Ramos (cell line): ENCODE measurements around the gene ATG16L1.

Experiments
- in situ Hi-C: fragments of 300-500 bp; cut with MboI; formaldehyde crosslinking; loops from one replicate; pipeline ENCODE4 v1.14.3; 2022; ENCODE audit warnings: low sequenced_read_pairs; ENCODE audit not compliant: unreplicated experiment

Gene ATG16L1

DNA sequence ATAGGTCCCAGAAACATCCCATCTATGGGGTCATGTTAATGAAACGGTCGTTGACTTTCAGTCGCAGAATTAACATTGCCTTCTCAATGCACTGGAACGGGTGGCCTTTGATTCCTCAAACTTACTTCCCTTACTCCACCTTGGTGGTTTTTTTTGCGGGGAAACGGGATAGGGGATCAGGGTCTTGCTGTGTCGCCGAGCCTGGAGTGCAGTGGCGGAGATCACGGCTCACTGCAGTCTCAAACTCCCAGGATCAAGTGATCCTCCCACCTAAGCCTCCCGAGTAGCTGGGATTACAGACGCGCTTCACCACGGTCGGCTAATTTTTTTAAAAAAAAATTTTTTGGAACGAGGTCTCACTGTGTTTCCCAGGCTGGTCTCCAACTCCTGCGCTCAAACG lies 754 bp downstream of the ATG16L1 start:
- in situ Hi-C loops: loop anchor here (5.0 to 10.0 kb wide), 2 partner anchors 395 to 647 kb away; no protein-coding TSS in a partner anchor

DNA sequence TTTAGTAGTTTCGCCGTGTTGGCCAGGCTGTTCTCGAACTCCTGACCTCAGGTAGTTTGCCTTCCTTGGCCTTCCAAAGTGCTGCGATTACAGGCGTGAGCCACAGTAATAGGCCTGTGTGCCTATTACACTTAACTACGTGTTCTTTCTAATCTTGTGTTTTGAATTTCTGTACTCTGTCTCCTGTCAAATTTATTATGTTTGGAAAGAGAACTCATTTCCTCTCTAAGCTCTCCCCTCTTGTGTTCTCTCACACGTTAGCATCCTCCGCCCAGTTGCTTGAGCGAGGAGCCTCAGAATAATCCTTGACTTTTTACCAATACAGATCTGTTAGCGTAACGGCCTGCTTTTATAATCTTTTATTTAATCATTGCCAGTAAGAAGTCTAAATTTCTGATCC lies 3.7 kb downstream of the ATG16L1 start:
- in situ Hi-C loops: loop anchor here (10.0 kb wide), 1 partner anchor 650 kb away; no protein-coding TSS in a partner anchor

DNA sequence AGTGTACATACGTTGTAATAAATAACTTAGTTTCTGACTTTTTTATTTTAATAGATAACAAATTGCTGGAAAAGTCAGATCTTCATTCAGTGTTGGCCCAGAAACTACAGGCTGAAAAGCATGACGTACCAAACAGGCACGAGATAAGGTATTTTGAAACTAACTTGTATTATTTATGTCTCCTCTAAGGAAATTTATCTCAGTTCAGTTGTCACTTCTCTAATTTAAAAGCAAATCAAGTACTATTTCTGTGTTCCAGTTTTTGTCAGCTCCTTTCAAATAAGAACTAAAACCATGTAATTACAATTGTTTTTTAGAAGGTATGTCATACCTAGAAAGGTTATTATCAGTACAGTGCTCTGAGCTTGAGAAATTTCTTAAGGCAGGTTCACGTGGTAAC lies 4.6 kb downstream of the ATG16L1 start:
- in situ Hi-C loops: loop anchor here (10.0 kb wide), 1 partner anchor 651 kb away; no protein-coding TSS in a partner anchor

DNA sequence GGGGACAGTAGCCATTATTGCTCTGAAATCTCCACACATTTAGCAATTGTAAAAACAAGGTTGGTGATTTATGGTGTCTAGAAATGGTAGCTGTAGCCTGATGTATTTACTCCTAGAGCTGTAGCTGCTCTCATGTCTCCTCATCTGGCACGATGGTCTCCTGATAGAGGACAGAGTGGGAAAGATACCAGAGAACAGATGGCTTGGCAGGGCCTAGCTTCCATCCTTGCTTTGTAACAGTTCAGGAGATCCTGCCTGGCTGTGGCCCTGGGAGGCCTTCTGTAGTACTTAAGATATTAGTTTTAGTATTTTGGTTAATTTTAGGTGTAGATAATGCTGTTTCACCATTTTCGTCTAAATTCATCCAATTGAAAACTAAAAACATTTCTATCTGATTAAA lies 6.7 kb downstream of the ATG16L1 start:
- in situ Hi-C loops: loop anchor here (10.0 kb wide), 1 partner anchor 653 kb away; no protein-coding TSS in a partner anchor

DNA sequence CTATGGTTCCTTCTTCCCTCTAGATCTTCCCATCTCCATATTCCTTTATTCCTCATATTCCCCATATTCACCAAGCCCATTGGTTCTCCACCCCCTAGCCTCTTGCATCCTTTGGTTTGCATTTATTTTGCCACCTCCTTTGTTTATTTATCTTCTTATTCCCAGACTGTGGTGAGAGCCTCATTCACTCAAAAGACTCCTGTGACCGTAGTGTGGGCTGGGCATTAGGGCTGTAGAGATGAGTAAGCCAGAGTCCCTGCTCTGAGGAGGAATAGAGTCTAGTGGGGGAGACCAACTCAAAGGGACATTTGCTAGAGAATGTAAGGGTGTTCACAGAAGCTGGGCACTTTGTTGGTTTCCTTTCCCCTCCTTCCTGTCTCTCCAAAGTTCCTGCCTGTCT lies 8.3 kb downstream of the ATG16L1 start:
- in situ Hi-C loops: loop anchor here (10.0 kb wide), 1 partner anchor 655 kb away; no protein-coding TSS in a partner anchor

DNA sequence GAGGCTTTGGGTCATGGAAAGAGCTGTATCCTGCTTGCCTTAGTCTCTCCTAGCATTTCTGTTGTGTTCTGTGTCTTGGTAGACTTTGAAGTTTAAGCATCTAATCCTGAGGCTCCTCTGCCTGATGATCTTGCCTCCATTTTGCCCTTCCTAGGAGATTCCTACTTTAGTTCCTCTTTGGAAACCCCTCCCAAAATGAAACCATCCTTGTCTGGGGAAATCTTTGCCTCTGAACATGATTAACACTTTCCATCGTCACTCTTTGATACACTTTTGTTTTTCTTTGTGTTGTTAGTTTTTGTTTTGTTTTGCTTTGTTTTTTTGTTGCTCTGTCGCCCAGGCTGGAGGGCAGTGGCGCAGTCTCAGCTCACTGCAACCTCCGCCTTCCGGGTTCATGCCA lies 9.2 kb downstream of the ATG16L1 start:
- in situ Hi-C loops: no loop called here

DNA sequence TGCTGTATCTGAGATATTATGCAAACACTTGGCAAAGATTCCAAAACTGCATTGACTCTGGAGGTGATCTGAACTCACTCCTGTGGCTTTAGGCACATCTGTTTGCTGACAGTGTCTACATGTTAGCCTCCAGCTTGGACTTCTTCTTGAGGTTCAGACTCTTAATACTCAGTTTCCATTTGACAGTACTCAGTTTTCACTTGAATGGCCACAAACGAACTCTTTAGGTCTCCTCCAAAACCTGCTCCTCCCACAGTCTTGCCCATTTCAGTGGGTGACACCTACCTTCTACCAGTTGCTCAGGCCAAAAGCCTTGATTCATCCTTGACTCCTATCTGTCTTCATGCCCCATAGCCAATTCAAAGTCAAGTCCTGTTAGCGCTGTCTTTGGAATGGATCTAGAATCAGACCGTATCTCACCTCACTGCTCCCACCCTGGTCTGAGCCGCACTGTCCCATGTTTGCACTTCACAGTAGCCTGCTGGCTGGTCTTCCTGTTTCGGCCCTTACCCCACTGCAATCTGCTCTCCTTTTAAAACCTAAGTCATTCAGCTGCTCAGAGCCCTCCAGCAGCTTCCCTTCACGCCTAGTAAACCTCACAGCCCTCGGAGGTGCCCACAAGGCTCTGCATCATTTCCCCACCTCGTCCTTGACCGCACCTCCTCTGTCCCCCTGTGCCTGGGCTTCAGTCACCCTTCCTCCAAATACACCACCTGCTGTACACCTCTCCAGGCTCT lies 10.5 kb downstream of the ATG16L1 start:
- in situ Hi-C loops: no loop called here

DNA sequence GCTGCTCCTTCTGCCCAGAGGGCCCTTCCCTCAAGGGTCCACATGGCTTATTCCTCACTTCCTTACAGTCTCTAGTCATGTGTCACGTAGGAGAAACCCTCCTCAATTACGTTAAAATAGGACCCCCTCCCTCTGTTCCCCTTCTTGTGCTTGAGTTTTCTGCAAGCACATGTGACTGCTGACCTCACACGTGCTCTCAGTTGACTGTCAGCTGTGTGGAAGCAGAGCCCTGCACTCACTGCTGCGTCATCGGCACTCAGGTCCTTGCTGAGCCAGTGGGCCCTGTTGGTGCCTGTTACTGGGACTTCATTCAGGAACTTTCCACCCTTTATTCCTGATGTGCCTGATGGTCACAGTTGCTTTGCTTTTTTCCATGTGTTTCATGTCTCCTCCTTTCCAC lies 11.1 kb downstream of the ATG16L1 start:
- in situ Hi-C loops: no loop called here

DNA sequence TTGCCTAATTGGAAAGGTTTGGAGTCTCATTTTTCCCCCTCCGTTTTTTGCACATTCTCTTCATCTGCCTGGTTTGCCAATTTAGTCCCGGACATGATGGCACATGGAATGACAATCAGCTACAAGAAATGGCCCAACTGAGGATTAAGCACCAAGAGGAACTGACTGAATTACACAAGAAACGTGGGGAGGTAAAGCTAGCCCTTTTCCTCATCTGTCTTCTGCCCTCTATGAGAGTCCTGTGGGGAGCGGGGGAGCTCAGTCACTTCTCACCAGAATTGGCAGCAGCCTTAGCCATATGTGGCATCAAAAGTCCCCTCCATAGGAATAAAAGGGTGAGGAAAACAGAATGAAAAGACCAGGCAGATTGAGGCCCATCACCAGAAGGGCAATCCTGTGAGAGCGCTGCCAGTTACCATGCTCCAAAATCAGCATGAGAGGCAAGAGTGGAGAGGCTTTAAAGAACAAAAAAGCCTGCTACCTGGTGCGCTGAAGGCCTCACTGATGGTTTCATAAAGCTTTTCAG lies 11.6 kb downstream of the ATG16L1 start:
- in situ Hi-C loops: no loop called here

DNA sequence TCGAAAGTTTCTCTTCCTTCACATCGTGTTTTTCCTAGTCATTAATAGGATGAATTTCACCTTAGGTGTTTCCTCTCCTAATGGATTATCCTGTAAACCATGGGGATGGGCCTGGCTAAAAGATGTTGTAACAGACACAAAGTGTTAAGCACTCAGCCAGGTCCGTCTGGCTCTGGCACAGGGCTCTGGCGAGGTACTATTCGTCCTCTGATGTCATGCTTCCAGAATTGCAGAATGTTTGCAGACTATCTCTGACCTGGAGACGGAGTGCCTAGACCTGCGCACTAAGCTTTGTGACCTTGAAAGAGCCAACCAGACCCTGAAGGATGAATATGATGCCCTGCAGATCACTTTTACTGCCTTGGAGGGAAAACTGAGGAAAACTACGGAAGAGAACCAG lies 13.2 kb downstream of the ATG16L1 start:
- in situ Hi-C loops: no loop called here

DNA sequence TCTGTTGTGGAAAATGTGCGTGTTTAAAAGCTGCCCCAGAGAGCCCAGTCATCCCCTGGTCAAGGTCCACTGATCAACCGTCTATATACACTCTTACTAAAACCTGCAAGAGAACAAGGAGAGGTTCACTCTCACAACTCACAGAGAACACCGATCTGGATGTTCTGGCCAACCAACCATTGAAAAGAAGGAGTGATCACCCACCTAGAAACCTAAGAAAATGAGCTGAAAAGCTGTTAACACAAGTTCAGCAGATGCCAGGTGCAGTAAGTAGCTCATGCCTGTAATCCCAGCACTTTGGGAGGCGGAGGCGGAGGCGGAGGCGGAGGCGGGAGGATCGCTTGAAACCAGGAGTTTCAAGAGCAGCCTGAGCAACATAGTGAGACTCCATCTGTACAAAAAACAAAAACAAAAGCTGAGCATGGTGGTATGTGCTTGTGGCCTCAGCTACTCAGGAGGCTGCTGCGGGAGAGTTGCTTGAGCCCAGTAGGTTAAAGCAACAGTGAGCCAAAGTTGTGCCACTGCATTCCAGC lies 14.5 kb downstream of the ATG16L1 start:
- in situ Hi-C loops: no loop called here

DNA sequence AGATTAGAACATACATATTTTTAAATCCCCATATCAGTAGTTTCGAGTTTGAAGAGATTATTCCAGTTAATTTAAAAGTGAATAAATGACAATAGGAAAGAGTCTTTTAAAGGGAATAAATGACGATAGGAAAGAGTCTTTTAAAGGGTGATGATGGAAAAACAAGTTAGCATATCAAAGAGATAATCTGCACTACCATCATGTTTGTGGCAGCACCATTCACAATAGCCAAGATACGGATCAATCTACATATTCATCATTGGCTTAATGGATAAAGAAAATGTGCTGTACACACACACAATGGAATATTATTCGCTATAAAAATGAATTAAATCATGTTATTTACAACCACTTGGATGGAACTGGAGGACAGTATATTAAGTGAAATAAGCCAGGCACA lies 15.0 kb downstream of the ATG16L1 start:
- in situ Hi-C loops: no loop called here

DNA sequence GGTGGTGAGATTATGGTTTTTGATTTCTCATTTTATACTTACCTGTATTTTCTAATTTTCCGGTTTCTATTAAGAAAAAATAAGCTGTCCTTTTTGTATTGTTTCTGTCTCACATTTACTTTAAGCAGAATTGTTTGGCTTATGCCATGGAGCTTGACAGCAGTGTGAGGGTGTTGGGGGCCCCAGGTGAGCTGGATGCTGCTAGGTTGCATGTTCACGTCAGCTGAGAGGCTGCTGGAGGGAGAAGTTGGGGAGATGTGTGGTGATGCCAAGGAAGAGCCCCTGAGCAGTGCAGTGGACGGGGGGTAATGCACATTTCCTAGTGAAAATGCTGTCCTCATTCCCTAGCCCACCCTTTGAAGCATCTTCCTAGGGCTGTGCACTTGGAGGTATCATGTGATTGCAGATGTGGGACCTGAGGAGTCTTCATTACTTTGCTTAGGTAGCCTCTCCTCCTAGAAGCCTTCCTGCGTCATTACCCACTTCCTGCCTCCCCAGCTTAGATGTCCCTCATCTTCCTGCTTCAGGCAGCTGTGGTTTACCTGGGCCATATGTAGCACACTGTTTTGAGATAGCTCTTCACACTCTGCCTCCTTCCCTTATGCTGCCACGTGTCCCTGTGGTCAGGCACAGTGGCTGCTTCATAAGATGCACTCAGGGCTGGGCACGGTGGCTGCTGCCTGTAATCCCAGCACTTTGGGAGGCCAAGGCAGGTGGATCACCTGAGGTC lies 16.2 kb downstream of the ATG16L1 start:
- in situ Hi-C loops: no loop called here

DNA sequence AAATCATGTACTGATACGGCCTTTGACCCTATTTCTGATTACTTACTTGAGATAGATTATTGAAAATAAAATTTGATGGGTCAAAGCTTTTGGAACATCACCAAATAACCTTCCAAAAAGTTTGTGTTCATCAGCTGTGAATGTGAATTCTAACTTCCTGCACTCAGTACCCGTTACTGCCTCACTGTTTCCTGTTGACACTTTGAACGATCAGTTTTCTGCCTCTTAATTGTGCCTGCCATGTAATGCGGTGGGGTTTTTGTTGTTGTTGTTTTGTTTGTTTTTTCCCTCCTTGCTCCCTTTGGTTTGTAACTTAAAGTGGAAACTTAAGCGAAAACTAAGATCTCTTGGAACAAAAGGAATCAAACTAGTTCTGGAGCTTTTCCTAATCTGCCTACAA lies 18.9 kb downstream of the ATG16L1 start:
- in situ Hi-C loops: no loop called here

DNA sequence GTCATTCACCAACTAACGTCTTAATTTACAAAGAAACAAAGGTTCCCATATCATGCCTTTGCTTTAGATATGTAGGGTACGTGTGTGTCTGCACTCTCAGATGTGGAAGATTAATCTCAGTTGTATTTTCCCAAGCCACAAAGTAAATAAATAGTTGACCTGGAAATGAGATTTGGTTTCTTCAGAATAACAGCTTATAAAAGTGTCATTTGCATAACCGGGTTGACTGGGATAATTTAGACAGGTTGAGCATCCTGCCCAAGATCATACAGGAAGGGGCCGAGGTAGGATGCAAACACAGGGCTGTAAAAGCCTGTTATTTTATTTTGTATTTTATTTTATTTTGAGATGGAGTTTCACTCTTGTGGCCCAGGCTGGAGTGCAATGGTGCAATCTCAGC lies 19.5 kb downstream of the ATG16L1 start:
- in situ Hi-C loops: no loop called here

DNA sequence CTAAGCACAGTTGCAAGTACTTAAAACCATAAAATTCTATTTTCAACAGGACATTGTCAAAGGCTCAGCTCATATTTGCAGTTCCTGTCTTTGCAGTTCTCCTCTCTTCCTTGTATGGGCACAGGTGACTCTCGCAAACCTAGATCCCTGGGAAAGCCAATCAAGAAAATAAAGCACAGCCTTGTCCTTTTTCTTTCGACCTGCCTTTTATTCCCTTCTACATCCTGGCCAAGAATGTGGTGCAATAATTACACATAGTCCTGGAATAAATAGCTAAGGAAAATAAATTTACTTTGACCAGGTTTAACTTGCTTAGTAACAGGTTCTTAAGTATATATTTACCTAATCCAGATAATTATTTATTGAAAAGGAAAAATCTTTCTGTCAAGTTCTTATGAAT lies 20.2 kb downstream of the ATG16L1 start:
- in situ Hi-C loops: no loop called here

DNA sequence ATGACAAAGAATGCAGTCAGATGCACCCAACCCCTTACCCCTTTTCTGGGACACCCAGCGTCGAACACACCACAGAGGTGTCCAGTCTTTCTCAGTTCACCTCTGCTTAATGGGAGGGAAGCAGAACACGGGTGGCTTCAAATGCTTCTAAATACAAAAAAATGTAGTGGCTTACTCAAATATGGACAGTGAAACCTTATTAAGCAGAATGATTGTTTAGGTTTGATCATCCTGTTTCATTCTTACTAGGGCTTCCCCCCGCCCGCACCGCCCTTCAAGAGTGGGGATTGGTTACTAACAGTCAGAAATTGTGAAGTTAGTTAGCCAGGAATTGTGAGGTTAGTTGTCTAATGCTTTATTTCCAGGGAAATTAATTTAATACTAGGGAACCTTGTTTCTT lies 21.6 kb downstream of the ATG16L1 start:
- in situ Hi-C loops: no loop called here

DNA sequence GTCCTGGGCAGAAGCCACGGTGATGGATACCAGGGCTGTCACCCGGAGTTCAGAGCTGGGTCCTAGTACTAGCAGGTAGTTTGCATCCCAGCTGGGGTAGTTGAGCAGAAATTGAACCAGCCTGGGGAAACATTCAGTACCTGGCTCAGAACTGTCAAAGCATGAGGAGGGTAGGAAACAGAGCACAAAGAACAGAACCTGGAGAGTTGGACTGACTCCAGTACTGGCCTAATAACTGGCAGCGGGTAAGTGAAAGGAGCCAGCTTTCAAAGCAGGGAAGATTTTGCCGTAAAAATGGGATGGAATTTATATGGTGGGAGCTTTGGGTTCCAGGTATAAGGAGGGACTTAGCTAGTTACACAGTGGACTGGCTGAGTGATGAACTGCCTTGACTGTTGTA lies 23.8 kb downstream of the ATG16L1 start:
- in situ Hi-C loops: no loop called here

DNA sequence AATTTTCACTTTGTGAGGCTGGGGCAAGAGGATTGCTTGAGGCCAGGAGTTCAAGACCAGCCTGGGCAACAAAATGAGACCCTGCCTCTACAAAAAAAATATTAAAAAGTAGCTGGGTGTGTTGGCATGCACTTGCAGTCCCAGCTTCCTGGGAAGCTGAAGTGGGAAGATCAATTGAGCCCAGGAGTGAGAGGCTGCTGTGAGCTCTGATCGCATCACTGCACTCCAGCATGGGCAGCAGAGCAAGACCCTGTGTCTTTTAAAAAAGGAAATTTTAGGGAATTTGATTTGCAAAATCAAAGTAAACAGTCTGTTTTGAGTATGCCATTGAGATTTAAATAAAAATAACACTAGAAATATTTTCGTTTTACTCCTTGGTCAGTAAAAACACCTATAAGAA lies 27.4 kb downstream of the ATG16L1 start:
- in situ Hi-C loops: no loop called here

DNA sequence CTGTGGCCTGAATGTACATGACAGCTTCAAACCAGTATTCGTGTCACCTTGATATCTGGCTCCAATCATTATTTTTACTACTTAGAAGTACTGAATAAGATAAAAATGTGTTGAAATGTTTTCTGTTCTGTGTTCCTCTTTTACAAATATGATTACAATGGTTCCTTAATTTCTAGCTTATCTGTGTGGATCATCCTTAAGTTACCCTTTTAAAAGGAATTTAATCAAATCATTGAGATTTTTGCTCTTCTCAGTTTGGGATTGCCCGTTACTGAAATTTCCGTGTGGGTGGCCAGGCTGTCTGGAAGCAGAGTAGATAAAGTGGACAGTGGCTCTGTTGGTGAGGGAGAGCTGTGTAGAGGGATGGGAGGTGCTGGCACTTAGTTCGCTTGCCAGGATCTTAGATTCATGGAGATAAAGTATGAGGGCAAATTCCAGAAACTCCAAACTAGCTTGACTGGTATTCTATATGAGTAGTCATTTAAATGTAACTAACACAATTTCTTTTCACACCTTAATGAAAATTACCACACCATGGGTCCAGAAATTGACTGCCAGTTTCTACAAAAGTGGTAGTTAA lies 28.7 kb downstream of the ATG16L1 start:
- in situ Hi-C loops: no loop called here

DNA sequence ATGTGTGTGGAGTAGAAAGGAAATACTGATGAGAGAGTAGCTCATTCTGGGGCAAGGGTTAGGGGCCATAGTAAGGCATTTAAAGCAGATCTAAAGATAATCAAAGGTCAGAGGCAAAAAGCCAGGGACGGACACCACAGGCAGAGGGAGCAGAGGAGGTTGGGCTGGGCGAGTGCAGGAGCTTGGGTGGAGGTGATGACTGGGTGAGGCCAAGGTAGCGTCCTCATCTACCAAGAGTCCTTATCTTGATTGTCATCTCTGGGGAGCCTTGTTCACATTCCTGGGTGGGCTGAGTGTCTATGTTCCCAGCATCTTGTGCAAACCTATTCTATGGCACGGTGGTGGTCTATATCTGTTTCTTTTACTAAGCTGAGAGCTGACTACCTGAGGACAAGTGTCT lies 30.1 kb downstream of the ATG16L1 start:
- in situ Hi-C loops: no loop called here
